ENCODE results near the gene ENO2. TPM values are rescaled to one million over a fixed set of nuclear protein-coding genes. Genes with fewer than 3 reads are reported as not detected.
"Not testable (repeated sequence)": the region's sequence is repeated elsewhere in the genome, so short reads cannot be mapped to it uniquely, and the experiment has no call there.

Gene ENO2
- total and polyA plus RNA-seq, 9 donors, result 5.0 to 22.3 (median 11.5) TPM

GRCh38 chr12:6888360-6888759, 26.0 kb upstream of the ENO2 start:
- WGBS, 3 donors, result 85 to 98% (median 88%) methylated on average over 2 of the region's 2 CpGs
- H3K27me3 ChIP-seq, result no peaks in the 10 kb centered on the region
- no peak overlapping the region for H3K4me3 ChIP-seq
- H3K36me3 ChIP-seq, result no peaks in the 10 kb centered on the region
- H3K4me1 ChIP-seq (ENCODE audit: insufficient read depth), result peaks cover 2% of the 10 kb centered on the region
- intact Hi-C loops (cut with DNase I), result no loop called here
- no peak overlapping the region for H3K27ac ChIP-seq
- no peaks in the 10 kb centered on the region for H3K9me3 ChIP-seq
- no peak for TF ChIP-seq EP300 (IDR thresholded peaks at IDR 0.05)
- TF ChIP-seq CTCF (IDR thresholded peaks at IDR 0.05), result no peak
- no peak for TF ChIP-seq POLR2A (IDR thresholded peaks at IDR 0.05)
- DNase-seq, result no peak

GRCh38 chr12:6888794-6889193, 25.6 kb upstream of the ENO2 start:
- H3K4me3 ChIP-seq; H3K27ac ChIP-seq; intact Hi-C loops (cut with DNase I); H3K36me3 ChIP-seq; H3K9me3 ChIP-seq; H3K4me1 ChIP-seq (ENCODE audit: insufficient read depth); H3K27me3 ChIP-seq: not testable (repeated sequence)
- peak in 1 of 5 donors; percentile 9 for DNase-seq
- WGBS, 3 donors, result 69 to 79% (median 71%) methylated on average over 7 of the region's 7 CpGs

DNA sequence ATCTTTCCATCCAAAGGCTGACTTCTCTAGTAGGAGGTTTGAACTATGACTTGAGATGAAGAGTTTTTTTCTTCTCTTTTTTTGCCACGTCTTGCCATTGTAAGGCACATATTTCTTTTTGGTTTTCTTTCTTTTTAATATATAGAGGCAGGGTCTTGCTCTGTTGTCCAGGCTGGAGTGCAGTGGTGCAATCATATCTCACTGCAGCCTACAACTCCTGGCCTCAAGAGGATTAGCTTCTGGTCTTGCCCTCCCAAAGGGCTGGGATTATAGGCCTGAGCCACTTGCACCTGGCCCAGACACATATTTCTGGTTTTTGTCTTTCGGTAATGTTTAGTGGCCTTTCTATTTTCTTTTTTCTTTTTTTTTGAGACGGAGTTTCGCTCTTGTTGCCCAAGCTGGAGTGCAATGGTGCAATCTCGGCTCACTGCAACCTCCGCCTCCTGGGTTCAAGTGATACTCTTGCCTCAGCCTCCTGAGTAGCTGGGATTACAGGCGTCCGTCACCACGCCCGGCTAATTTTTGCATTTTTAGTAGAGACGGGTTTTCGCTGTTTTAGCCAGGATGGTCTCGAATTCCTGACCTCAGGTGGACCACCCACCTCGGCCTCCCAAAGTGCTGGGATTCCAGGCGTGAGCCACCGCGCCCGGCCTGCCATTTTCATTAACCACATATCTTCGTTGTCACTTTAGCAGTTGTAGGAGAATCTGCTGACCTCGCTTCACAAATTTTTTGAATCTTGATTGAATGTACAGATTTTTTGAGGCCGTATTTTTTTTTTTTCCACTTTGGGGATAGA, 24.4 kb upstream of the ENO2 start:
- intact Hi-C loops (cut with DNase I), result loop anchor here in 1 of 4 donors (2.0 to 5.0 kb wide), 2 partner anchors 17 to 573 kb away; partner anchors contain the start of gene SPSB2
- not testable (repeated sequence) for H3K27me3 ChIP-seq; H3K36me3 ChIP-seq; H3K9me3 ChIP-seq; H3K4me3 ChIP-seq; H3K4me1 ChIP-seq (ENCODE audit: insufficient read depth)
- H3K27ac ChIP-seq, result peak overlapping the region in 1 of 2 donors; percentile 60
- WGBS, 3 donors, result 94 to 97% (median 95%) methylated on average over 21 of the region's 21 CpGs
- peak in 3 of 5 donors; percentile 50 for DNase-seq

- TF ChIP-seq CTCF (IDR thresholded peaks at IDR 0.05) (peak; percentile 94 to 98 (median 97)), EP300 (IDR thresholded peaks at IDR 0.05) (peak; percentile 66), POLR2A (IDR thresholded peaks at IDR 0.05) (peak; percentile 73)
- Histone ChIP-seq H3K27ac (peak overlapping the region; percentile 40 to 60), H3K36me3 (no peaks in the 10 kb centered on the region), H3K4me3 (peak overlapping the region; percentile 47), H3K4me1 (ENCODE audit: insufficient read depth) (peaks cover 2% of the 10 kb centered on the region), H3K9me3 (no peaks in the 10 kb centered on the region), H3K27me3 (no peaks in the 10 kb centered on the region)
- DNase-seq, result peak; percentile 98 to 99 (median 99)
- 1% methylated on average over 62 to 68 of the region's 68 CpGs for WGBS, 3 donors
- intact Hi-C loops (cut with DNase I), result loop anchor here in 1 of 4 donors (2.0 to 5.0 kb wide), 2 partner anchors 18 to 574 kb away; partner anchors contain the start of gene SPSB2
Observed at GRCh38 chr12:6890789-6891645, 23.4 kb upstream of the ENO2 start.

GRCh38 chr12:6891646-6892001, 22.8 kb upstream of the ENO2 start:
- intact Hi-C loops (cut with DNase I), result loop anchor here in 1 of 4 donors (2.0 to 5.0 kb wide), 2 partner anchors 19 to 574 kb away; partner anchors contain the start of gene SPSB2
- DNase-seq, result peak in 1 of 5 donors; percentile 35
- peak overlapping the region; percentile 40 to 58 for H3K27ac ChIP-seq
- H3K4me3 ChIP-seq, result peak overlapping the region; percentile 47
- peaks cover 2% of the 10 kb centered on the region for H3K4me1 ChIP-seq (ENCODE audit: insufficient read depth)
- no peak for TF ChIP-seq POLR2A (IDR thresholded peaks at IDR 0.05)
- no peak for TF ChIP-seq CTCF (IDR thresholded peaks at IDR 0.05)
- no peak for TF ChIP-seq EP300 (IDR thresholded peaks at IDR 0.05)
- 66 to 76% (median 72%) methylated on average over 5 of the region's 5 CpGs for whole genome bisulfite sequencing, 3 donors
- H3K36me3 ChIP-seq, result no peaks in the 10 kb centered on the region
- no peaks in the 10 kb centered on the region for H3K9me3 ChIP-seq
- H3K27me3 ChIP-seq, result no peaks in the 10 kb centered on the region

GRCh38 chr12:6892683-6893082, 21.7 kb upstream of the ENO2 start:
- H3K27ac ChIP-seq; H3K27me3 ChIP-seq; H3K4me1 ChIP-seq (ENCODE audit: insufficient read depth); H3K9me3 ChIP-seq; H3K36me3 ChIP-seq; H3K4me3 ChIP-seq: not testable (repeated sequence)
- peak in 1 of 5 donors; percentile 13 for DNase-seq
- 89 to 100% (median 97%) methylated on average over 3 of the region's 3 CpGs for WGBS, 3 donors
- intact Hi-C loops (cut with DNase I), result loop anchor here in 1 of 4 donors (5.0 kb wide), 1 partner anchor 575 kb away; no protein-coding TSS in a partner anchor
